SK-N-SH (cell line): ENCODE measurements around the gene CPED1. TPM values are rescaled to one million over a fixed set of nuclear protein-coding genes. Genes with fewer than 3 reads are reported as not detected.
"Not testable (repeated sequence)": the region's sequence is repeated elsewhere in the genome, so short reads cannot be mapped to it uniquely, and the experiment has no call there.

Experiments
- CTCF ChIA-PET: fragments of 300-600, 350-600 bp; formaldehyde crosslinking; extraction: SDS; loops from one replicate; lab custom pipeline; 2021; lab: Yijun Ruan, JAX
- POLR2A ChIA-PET: fragments of 350-600 bp; sonication (Branson Sonifier 250); formaldehyde crosslinking; extraction: SDS; loops from one replicate; lab custom pipeline; 2020; ENCODE audit warnings: antibody characterized with exemption, inconsistent platforms; lab: Yijun Ruan, JAX
- DNase-seq: peaks from one replicate; pipeline ENCODE4 v3.0.0; 2012
- H2AFZ ChIP-seq: fragments of 200-600 bp; sonication (generic); 2 replicates; pipeline ENCODE4 v1.8.1; 2016; ENCODE audit warnings: antibody characterized with exemption, mild to moderate bottlenecking, low read depth
- H3F3A ChIP-seq: fragments of 200-600 bp; sonication (generic); replicated peaks from 2 replicates; pipeline ENCODE3; 2016; ENCODE audit warnings: antibody characterized with exemption, mild to moderate bottlenecking; ENCODE audit not compliant: insufficient read depth
- H3K27ac ChIP-seq, 2 experiments: fragments of 200-500 bp in 1 of 2; fragments of 200-600 bp in 1 of 2; sonication (Bioruptor generic) in 1 of 2; sonication (generic), shearing (Covaris generic) in 1 of 2; 2 replicates each; pipeline versions ENCODE4 v1.5.1 to v1.6.1; 2014 to 2016; ENCODE audit warnings: low read depth in 2 of 2, inconsistent platforms in 1 of 2, low read length in 1 of 2, mild to moderate bottlenecking in 1 of 2, mixed read lengths in 1 of 2
- H3K27me3 ChIP-seq: fragments of 200-600 bp; sonication (generic), shearing (Covaris generic); 2 replicates; pipeline ENCODE4 v1.6.1; 2016; ENCODE audit warnings: mixed run types; ENCODE audit not compliant: insufficient read depth
- H3K36me3 ChIP-seq, 2 experiments: fragments of 200-500 bp in 1 of 2; fragments of 200-600 bp in 1 of 2; sonication (Bioruptor generic) in 1 of 2; sonication (generic) in 1 of 2; replicated peaks in 1 of 2; 2 replicates each; pipeline versions ENCODE3 to v1.5.1; 2014 to 2016; ENCODE audit warnings: low read length in 1 of 2, mild to moderate bottlenecking in 1 of 2; ENCODE audit not compliant: insufficient read depth in 2 of 2, control insufficient read depth in 1 of 2
- H3K4me1 ChIP-seq, 2 experiments: fragments of 200-500 bp in 1 of 2; fragments of 200-600 bp in 1 of 2; sonication (Bioruptor generic) in 1 of 2; sonication (generic), shearing (Covaris generic) in 1 of 2; 2 replicates each; pipeline versions ENCODE4 v1.5.1 to v1.6.1; 2014 to 2016; ENCODE audit warnings: low read depth in 1 of 2, low read length in 1 of 2, mixed run types in 1 of 2; ENCODE audit not compliant: insufficient read depth in 2 of 2, control insufficient read depth in 1 of 2
- H3K4me2 ChIP-seq: fragments of 200-600 bp; sonication (generic), shearing (Covaris generic); 2 replicates; pipeline ENCODE4 v1.6.1; 2017; ENCODE audit warnings: mixed run types
- H3K4me3 ChIP-seq, 2 experiments: fragments of 200-500 bp in 1 of 2; fragments of 200-600 bp in 1 of 2; sonication (Bioruptor generic) in 1 of 2; sonication (generic), shearing (Covaris generic) in 1 of 2; 2 replicates each; pipeline versions ENCODE4 v1.5.1 to v1.8.1; 2014 to 2016; ENCODE audit warnings: low read depth in 2 of 2, inconsistent platforms in 1 of 2, low read length in 1 of 2, mild to moderate bottlenecking in 1 of 2, mixed read lengths in 1 of 2, moderate library complexity in 1 of 2
- H3K79me2 ChIP-seq: fragments of 200-600 bp; sonication (generic); 2 replicates; pipeline ENCODE4 v1.8.1; 2017; ENCODE audit warnings: mild to moderate bottlenecking; ENCODE audit not compliant: insufficient read depth
- H3K9ac ChIP-seq: fragments of 200-600 bp; sonication (generic); 2 replicates; pipeline ENCODE4 v1.6.1; 2017; ENCODE audit warnings: mixed run types
- H3K9me2 ChIP-seq: fragments of 200-600 bp; sonication (generic); 2 replicates; pipeline ENCODE4 v1.6.1; 2017; ENCODE audit warnings: mixed run types
- H3K9me3 ChIP-seq: fragments of 200-600 bp; sonication (generic); 2 replicates; pipeline ENCODE4 v1.6.1; 2017; ENCODE audit warnings: mixed run types, mild to moderate bottlenecking, moderate library complexity
- H4K20me1 ChIP-seq: fragments of 200-600 bp; sonication (generic); 2 replicates; pipeline ENCODE4 v1.6.1; 2017; ENCODE audit warnings: mild to moderate bottlenecking, mixed run types; ENCODE audit not compliant: insufficient read depth
- ELF1 ChIP-seq: IDR thresholded peaks from 2 replicates; pipeline ENCODE4 v1.4.0; 2012
- FOXM1 ChIP-seq: IDR thresholded peaks from 2 replicates; pipeline ENCODE4 v1.4.0; 2012; ENCODE audit warnings: low read depth, mild to moderate bottlenecking
- MEF2A ChIP-seq: IDR thresholded peaks from 2 replicates; pipeline ENCODE4 v1.4.0; 2012; ENCODE audit warnings: low read depth, borderline replicate concordance
- MXI1 ChIP-seq: IDR thresholded peaks from 2 replicates; pipeline ENCODE4 v1.6.1; 2012; ENCODE audit warnings: mild to moderate bottlenecking, low read depth, low read length, improper control_type of control experiment
- RAD21 ChIP-seq: IDR thresholded peaks from 2 replicates; pipeline ENCODE4 v1.6.1; 2012; ENCODE audit warnings: mild to moderate bottlenecking, low read length
- RFX5 ChIP-seq: IDR thresholded peaks from 2 replicates; pipeline ENCODE4 v1.6.1; 2012; ENCODE audit warnings: mild to moderate bottlenecking, improper control_type of control experiment, low read length
- SIN3A ChIP-seq: IDR thresholded peaks from 2 replicates; pipeline ENCODE4 v1.6.1; 2012; ENCODE audit warnings: low read depth, mild to moderate bottlenecking, low read length, moderate library complexity, borderline replicate concordance
- SMC3 ChIP-seq: IDR thresholded peaks from 2 replicates; pipeline ENCODE4 v1.6.1; 2012; ENCODE audit warnings: low read depth, low read length, improper control_type of control experiment
- WGBS: methylation state at CpG from one replicate; pipeline ENCODE4 v1.1.6; 2017; ENCODE audit warnings: low lambda C conversion rate; 5-methylcytosine and 5-hydroxymethylcytosine counted together
- polyA plus RNA-seq, 3 experiments: library from polyadenylated mRNA; depleted of rRNA; stranded (reverse); fragments of >200 nt; gene quantifications; 2 replicates each; pipeline ENCODE4 v1.2.3, GENCODE V29; 2012
- TF ChIP-seq, protein P1 (sequence below): IDR thresholded peaks from 2 replicates; pipeline ENCODE4 v1.4.0; 2012; ENCODE audit warnings: low read depth
- TF ChIP-seq, protein P2 (sequence below): fragments of 150-350 bp; IDR thresholded peaks from 2 replicates; pipeline ENCODE4 v1.6.1; 2016; ENCODE audit warnings: mild to moderate bottlenecking, low read depth, low read length

CPED1 gene
- polyA plus RNA-seq, 1 of the 3 experiments (the other 2 are of a cell fraction): 4.4 TPM

DNA sequence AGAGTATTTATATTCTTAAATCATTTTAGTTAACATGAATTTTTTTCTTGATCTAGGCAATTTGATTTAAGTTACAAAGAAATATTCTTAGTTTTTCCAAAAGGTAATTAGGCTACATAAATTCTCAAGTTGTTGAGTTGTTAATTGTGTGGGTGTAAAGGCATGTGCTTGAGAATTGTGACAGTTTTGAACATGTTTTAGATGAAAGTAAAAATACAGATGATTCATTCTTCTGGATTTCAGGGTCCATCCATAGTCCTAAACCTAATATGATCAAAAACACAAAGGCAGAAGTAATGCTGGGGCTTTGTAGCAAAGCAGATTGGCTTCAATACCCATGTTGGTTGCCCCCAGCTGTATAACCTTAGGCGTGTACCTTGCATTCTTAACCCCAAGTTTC, 127.9 kb downstream of the CPED1 start:
- Histone ChIP-seq H2AFZ (no peak overlapping the region), H3K4me3 (no peak overlapping the region), H3K27ac (no peak overlapping the region), H3K4me2 (no peak overlapping the region), H3K27me3 (no peaks in the 10 kb centered on the region), H3K9me2 (no peaks in the 10 kb centered on the region), H3K36me3 (no peaks in the 10 kb centered on the region), H3K9me3 (no peaks in the 10 kb centered on the region), H3K4me1 (no peaks in the 10 kb centered on the region), H3K79me2 (no peaks in the 10 kb centered on the region), H3K9ac (no peak overlapping the region), H3F3A (no peaks in the 10 kb centered on the region), H4K20me1 (no peaks in the 10 kb centered on the region)
- no peak for DNase-seq
- POLR2A ChIA-PET: no interaction called here
- CTCF ChIA-PET: interaction anchor here (1.2 to 2.9 kb wide), 3 partner anchors 8 to 221 kb away, joined by 4 to 14 read pairs (median 7); no protein-coding TSS in a partner anchor
- TF ChIP-seq, protein P1, sequence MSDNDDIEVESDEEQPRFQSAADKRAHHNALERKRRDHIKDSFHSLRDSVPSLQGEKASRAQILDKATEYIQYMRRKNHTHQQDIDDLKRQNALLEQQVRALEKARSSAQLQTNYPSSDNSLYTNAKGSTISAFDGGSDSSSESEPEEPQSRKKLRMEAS: no peak
- no peak for TF ChIP-seq SIN3A
- no peak for TF ChIP-seq MXI1
- WGBS: 76% methylated on average over 1 of the region's 1 CpG

GRCh38 chr7:121119047-121119446, 130.5 kb downstream of the CPED1 start:
- Histone ChIP-seq H3K4me3 (no peak overlapping the region), H3K27ac (no peak overlapping the region), H3K27me3 (no peaks in the 10 kb centered on the region), H3K4me1 (no peaks in the 10 kb centered on the region), H3K9me2 (no peaks in the 10 kb centered on the region), H4K20me1 (no peaks in the 10 kb centered on the region), H3K9ac (no peak overlapping the region), H2AFZ (no peak overlapping the region), H3K79me2 (no peaks in the 10 kb centered on the region), H3K9me3 (no peaks in the 10 kb centered on the region)
- no peak for DNase-seq
- WGBS: 82% methylated on average over 9 of the region's 9 CpGs
- TF ChIP-seq, protein P2, sequence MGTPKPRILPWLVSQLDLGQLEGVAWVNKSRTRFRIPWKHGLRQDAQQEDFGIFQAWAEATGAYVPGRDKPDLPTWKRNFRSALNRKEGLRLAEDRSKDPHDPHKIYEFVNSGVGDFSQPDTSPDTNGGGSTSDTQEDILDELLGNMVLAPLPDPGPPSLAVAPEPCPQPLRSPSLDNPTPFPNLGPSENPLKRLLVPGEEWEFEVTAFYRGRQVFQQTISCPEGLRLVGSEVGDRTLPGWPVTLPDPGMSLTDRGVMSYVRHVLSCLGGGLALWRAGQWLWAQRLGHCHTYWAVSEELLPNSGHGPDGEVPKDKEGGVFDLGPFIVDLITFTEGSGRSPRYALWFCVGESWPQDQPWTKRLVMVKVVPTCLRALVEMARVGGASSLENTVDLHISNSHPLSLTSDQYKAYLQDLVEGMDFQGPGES: no peak
- TF ChIP-seq MEF2A (no peak), SMC3 (no peak), RAD21 (no peak), FOXM1 (no peak), RFX5 (no peak)
- TF ChIP-seq, all 33 proteins: peak for 0
- CTCF ChIA-PET: interaction anchor here (0.8 to 2.9 kb wide), 2 partner anchors 11 to 131 kb away, joined by 3 to 14 read pairs; no protein-coding TSS in a partner anchor
- H3F3A ChIP-seq: no peaks in the 10 kb centered on the region
- H3K36me3 ChIP-seq: no peaks in the 10 kb centered on the region
- no peak overlapping the region for H3K4me2 ChIP-seq
- POLR2A ChIA-PET: no interaction called here

DNA sequence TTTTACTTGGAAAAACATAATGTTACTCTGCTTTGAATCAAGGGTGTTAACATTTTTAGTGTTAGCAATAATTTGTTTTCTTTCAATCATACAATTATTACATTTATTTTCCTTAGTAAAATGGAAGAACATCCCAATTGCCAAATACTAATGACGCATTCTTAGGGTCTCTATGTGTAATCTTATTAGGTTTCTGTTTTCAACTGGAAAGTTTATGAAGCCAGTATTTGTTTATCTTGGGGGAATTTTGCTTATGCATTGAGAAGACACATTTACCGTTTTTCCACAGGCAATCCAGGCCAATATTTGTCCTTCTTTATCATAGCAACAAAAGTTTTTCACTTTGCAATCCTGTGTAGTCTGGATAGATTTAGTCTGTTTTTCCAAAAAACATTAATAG, 134.5 kb downstream of the CPED1 start:
- ChIA-PET POLR2A (no interaction called here), CTCF (interaction anchor here (1.0 kb wide), 2 partner anchors 214 to 424 kb away, joined by 3 to 5 read pairs; no protein-coding TSS in a partner anchor)
- no peaks in the 10 kb centered on the region for H3K27me3 ChIP-seq
- H3K27ac ChIP-seq: no peak overlapping the region
- 69% methylated on average over 2 of the region's 2 CpGs for WGBS
- H3K4me3 ChIP-seq: no peak overlapping the region
- H3K9me3 ChIP-seq: no peaks in the 10 kb centered on the region
- TF ChIP-seq, protein P1: no peak
- TF ChIP-seq FOXM1: no peak
- TF ChIP-seq, protein P2: no peak
- no peak for TF ChIP-seq ELF1
- no peaks in the 10 kb centered on the region for H3K36me3 ChIP-seq
- no peak overlapping the region for H2AFZ ChIP-seq
- no peaks in the 10 kb centered on the region for H3K79me2 ChIP-seq
- H3K4me2 ChIP-seq: no peak overlapping the region
- H3F3A ChIP-seq: no peaks in the 10 kb centered on the region
- no peaks in the 10 kb centered on the region; a peak in 1 of 4 replicates for H3K4me1 ChIP-seq
- H4K20me1 ChIP-seq: no peaks in the 10 kb centered on the region
- H3K9me2 ChIP-seq: no peaks in the 10 kb centered on the region
- DNase-seq: no peak
- H3K9ac ChIP-seq: no peak overlapping the region

GRCh38 chr7:121125454-121125853, 136.9 kb downstream of the CPED1 start:
- POLR2A ChIA-PET, H3K79me2 ChIP-seq, H3K27ac ChIP-seq, H2AFZ ChIP-seq, H3K4me2 ChIP-seq, H3K9ac ChIP-seq, H3K9me2 ChIP-seq, DNase-seq, H3K4me1 ChIP-seq, H3K27me3 ChIP-seq, H3K4me3 ChIP-seq, H3K9me3 ChIP-seq, H3K36me3 ChIP-seq, H4K20me1 ChIP-seq, H3F3A ChIP-seq: not testable (repeated sequence)
- CTCF ChIA-PET: interaction anchor here (1.1 to 1.5 kb wide), 2 partner anchors 12 to 422 kb away, joined by 4 read pairs; no protein-coding TSS in a partner anchor
- WGBS: 39% methylated on average over 1 of the region's 1 CpG
